Measurements from ENCODE around the gene AMER3. TPM values are rescaled to one million over a fixed set of nuclear protein-coding genes. Genes with fewer than 3 reads are reported as not detected.
"Not testable (repeated sequence)": the region's sequence is repeated elsewhere in the genome, so short reads cannot be mapped to it uniquely, and the experiment has no call there.

AMER3 gene, protein sequence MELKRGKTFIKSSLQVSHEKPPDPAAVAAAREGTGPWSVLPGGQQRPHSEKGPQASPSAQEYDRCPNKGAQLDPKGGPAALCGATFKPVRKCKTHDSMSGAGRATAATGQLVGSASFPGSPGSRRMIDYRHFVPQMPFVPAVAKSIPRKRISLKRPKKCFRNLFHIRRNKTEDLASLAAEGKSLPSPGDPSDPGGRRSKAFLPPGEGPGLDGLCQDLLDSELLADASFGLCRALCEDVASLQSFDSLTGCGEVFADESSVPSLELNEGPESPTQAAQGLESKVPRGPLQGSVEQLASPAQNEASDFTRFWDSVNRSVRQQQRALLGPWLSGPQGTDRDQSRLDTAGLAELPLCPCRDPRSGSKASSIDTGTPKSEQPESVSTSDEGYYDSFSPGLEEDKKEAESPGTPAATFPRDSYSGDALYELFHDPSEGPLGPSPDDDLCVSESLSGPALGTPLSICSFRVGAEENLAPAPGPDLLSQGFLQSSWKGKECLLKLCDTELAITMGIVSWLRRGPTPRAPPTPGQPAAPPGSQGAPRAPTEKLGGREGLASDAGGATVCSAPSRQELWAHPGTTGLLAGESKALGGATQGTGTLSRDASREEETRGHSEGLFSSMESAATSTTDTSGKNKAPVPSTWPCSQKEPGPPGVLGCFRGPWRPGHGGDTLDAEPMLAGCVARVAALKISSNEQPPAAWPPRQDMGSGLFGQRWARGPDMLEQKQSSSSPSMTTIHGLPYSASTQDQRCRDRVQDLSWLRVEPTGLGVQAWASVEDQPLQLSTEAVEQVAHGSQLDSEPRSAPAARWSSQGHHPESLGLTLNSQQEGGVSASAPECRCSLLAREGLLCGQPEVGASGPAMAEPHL
- 0.25 TPM for polyA plus RNA-seq (2013, experiment 1 of 2)
- polyA plus RNA-seq (2013, experiment 2 of 2): 0.13 TPM

GRCh38 chr2:130755256-130756052 lies at the start of gene AMER3:
Gene AMER3, plus strand, starts transcription at chr2:130755540. Its CDS starts 6,533 bp downstream, at chr2:130762073.
- 4% methylated on average over 43 of the region's 43 CpGs for WGBS
- Histone ChIP-seq H3K4me1 (ENCODE audit: insufficient read depth, low read length) (peaks cover 11% of the 10 kb centered on the region), H3K36me3 (ENCODE audit: insufficient read depth, low read length) (no peaks in the 10 kb centered on the region), H3K9ac (ENCODE audit: low read depth, low read length) (peak within 1 kb of the TSS; percentile 10; the same call in 1 of the 2 replicates), H3K27me3 (ENCODE audit: insufficient read depth, low read length) (peaks cover 47% of the 10 kb centered on the region), H3K9me3 (ENCODE audit: insufficient read depth, low read depth, low read length) (no peaks in the 10 kb centered on the region), H3K27ac (ENCODE audit: low read depth, low read length) (no peak within 1 kb of the TSS; the same call in 1 of the 2 replicates), H3K4me3 (ENCODE audit: low read length) (peak within 1 kb of the TSS; percentile 74)

GRCh38 chr2:130714795-130715194 lies 40.5 kb upstream of the AMER3 start:
- WGBS: no CpG with 5 or more reads among the region's 2 CpGs
- not testable (repeated sequence) for H3K4me1 ChIP-seq (ENCODE audit: insufficient read depth, low read length); H3K9ac ChIP-seq (ENCODE audit: low read depth, low read length); H3K27ac ChIP-seq (ENCODE audit: low read depth, low read length); H3K9me3 ChIP-seq (ENCODE audit: insufficient read depth, low read depth, low read length); H3K36me3 ChIP-seq (ENCODE audit: insufficient read depth, low read length); H3K4me3 ChIP-seq (ENCODE audit: low read length); H3K27me3 ChIP-seq (ENCODE audit: insufficient read depth, low read length)

DNA sequence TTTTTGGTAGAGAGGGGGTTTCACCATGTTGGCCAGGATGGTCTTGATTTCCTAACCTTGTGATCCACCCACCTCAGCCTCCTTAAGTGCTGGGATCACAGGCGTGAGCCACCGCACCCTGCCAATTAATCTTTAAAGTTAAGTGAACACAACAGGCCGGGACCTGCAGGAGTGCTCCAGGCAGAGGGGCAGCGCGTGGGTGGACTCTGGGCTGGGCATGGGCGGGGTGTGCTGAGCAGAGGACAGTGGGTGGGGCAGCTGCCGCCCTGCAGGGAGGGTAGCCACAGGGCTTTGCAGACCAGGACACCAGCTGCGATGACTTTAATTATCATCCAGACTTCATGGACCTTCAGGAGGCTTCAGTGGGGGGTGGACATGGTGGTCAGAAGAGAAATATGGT lies 35.3 kb upstream of the AMER3 start:
- 92% methylated on average over 8 of the region's 8 CpGs for WGBS
- H3K9me3 ChIP-seq (ENCODE audit: insufficient read depth, low read depth, low read length): no peaks in the 10 kb centered on the region
- no peaks in the 10 kb centered on the region for H3K27me3 ChIP-seq (ENCODE audit: insufficient read depth, low read length)
- no peak overlapping the region for H3K9ac ChIP-seq (ENCODE audit: low read depth, low read length)
- H3K4me3 ChIP-seq (ENCODE audit: low read length): no peak overlapping the region
- H3K27ac ChIP-seq (ENCODE audit: low read depth, low read length): no peak overlapping the region
- H3K36me3 ChIP-seq (ENCODE audit: insufficient read depth, low read length): no peaks in the 10 kb centered on the region
- H3K4me1 ChIP-seq (ENCODE audit: insufficient read depth, low read length): no peaks in the 10 kb centered on the region

DNA sequence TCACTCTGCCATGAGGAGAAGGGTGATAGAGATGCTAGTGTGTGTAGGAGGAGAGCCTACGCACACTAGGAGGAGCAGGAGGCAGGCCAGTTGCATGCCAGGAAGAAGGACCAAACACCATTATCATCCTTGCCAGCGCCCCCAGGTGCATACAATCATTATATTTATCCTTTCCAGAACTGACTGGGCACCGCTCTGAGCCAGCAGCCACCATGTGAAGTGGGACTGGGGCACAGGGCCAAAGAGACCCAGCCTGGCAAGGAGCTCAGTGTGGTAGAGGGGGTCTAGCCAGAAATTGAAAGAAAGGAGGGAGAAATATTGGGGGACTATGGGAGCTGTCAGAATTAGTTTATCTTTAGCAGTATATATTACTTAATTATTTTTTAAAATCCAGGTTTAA lies 34.8 kb upstream of the AMER3 start:
- no peaks in the 10 kb centered on the region for H3K27me3 ChIP-seq (ENCODE audit: insufficient read depth, low read length)
- no peak overlapping the region for H3K27ac ChIP-seq (ENCODE audit: low read depth, low read length)
- 88% methylated on average over 3 of the region's 3 CpGs for WGBS
- no peak overlapping the region for H3K9ac ChIP-seq (ENCODE audit: low read depth, low read length)
- no peak overlapping the region for H3K4me3 ChIP-seq (ENCODE audit: low read length)
- H3K9me3 ChIP-seq (ENCODE audit: insufficient read depth, low read depth, low read length): no peaks in the 10 kb centered on the region
- no peaks in the 10 kb centered on the region for H3K36me3 ChIP-seq (ENCODE audit: insufficient read depth, low read length)
- H3K4me1 ChIP-seq (ENCODE audit: insufficient read depth, low read length): no peaks in the 10 kb centered on the region

DNA sequence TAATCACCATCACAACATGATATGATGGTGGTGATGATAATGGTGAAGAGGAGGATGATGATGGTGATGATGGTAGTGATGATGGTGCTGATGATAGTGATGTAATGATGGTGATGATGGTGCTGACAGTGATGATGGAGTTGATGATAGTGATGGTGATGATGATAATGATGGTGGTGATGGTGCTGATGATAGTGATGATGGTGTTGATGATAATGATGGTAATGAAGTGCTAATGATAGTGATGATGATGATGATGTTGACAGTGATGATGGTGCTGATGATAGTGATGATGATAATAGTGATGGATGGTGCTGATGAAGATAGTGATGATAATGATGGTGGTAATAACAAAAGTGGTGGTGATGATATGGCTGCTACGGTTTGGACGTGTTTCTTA lies 30.9 kb upstream of the AMER3 start:
- WGBS: 86% methylated on average over 2 of the region's 2 CpGs
- Histone ChIP-seq H3K9me3 (ENCODE audit: insufficient read depth, low read depth, low read length) (no peaks in the 10 kb centered on the region), H3K4me1 (ENCODE audit: insufficient read depth, low read length) (no peaks in the 10 kb centered on the region), H3K27me3 (ENCODE audit: insufficient read depth, low read length) (peaks cover 19% of the 10 kb centered on the region), H3K9ac (ENCODE audit: low read depth, low read length) (no peak overlapping the region), H3K4me3 (ENCODE audit: low read length) (no peak overlapping the region), H3K36me3 (ENCODE audit: insufficient read depth, low read length) (no peaks in the 10 kb centered on the region), H3K27ac (ENCODE audit: low read depth, low read length) (no peak overlapping the region)

- H3K9me3 ChIP-seq (ENCODE audit: insufficient read depth, low read depth, low read length): no peaks in the 10 kb centered on the region
- no peaks in the 10 kb centered on the region for H3K36me3 ChIP-seq (ENCODE audit: insufficient read depth, low read length)
- H3K4me3 ChIP-seq (ENCODE audit: low read length): peak overlapping the region; percentile 66
- H3K9ac ChIP-seq (ENCODE audit: low read depth, low read length): 0 out of 2 replicates have a peak overlapping the region, but pooled peaks have one; percentile 21
- peaks cover 19% of the 10 kb centered on the region for H3K27me3 ChIP-seq (ENCODE audit: insufficient read depth, low read length)
- WGBS: 27% methylated on average over 20 of the region's 20 CpGs
- no peak overlapping the region for H3K27ac ChIP-seq (ENCODE audit: low read depth, low read length)
- H3K4me1 ChIP-seq (ENCODE audit: insufficient read depth, low read length): no peaks in the 10 kb centered on the region
Measured at GRCh38 chr2:130726614-130727180, 28.6 kb upstream of the AMER3 start.

GRCh38 chr2:130727286-130727924 lies 27.9 kb upstream of the AMER3 start:
- peaks cover 19% of the 10 kb centered on the region for H3K27me3 ChIP-seq (ENCODE audit: insufficient read depth, low read length)
- H3K9ac ChIP-seq (ENCODE audit: low read depth, low read length): peak overlapping the region; percentile 21; the same call in 1 of the 2 replicates
- H3K4me3 ChIP-seq (ENCODE audit: low read length): peak overlapping the region; percentile 66
- no peaks in the 10 kb centered on the region for H3K9me3 ChIP-seq (ENCODE audit: insufficient read depth, low read depth, low read length)
- WGBS: under 1% methylated on average over 48 of the region's 48 CpGs
- no peaks in the 10 kb centered on the region for H3K36me3 ChIP-seq (ENCODE audit: insufficient read depth, low read length)
- no peak overlapping the region; the same call in 1 of the 2 replicates for H3K27ac ChIP-seq (ENCODE audit: low read depth, low read length)
- no peaks in the 10 kb centered on the region for H3K4me1 ChIP-seq (ENCODE audit: insufficient read depth, low read length)

- Histone ChIP-seq H3K27ac (ENCODE audit: low read depth, low read length) (no peak overlapping the region), H3K9ac (ENCODE audit: low read depth, low read length) (peak overlapping the region; percentile 15; the same call in 1 of the 2 replicates), H3K9me3 (ENCODE audit: insufficient read depth, low read depth, low read length) (no peaks in the 10 kb centered on the region), H3K4me3 (ENCODE audit: low read length) (peak overlapping the region; percentile 66), H3K27me3 (ENCODE audit: insufficient read depth, low read length) (peaks cover 19% of the 10 kb centered on the region), H3K36me3 (ENCODE audit: insufficient read depth, low read length) (no peaks in the 10 kb centered on the region), H3K4me1 (ENCODE audit: insufficient read depth, low read length) (no peaks in the 10 kb centered on the region)
- 33% methylated on average over 12 of the region's 12 CpGs for WGBS
Measured at GRCh38 chr2:130728007-130728454, 27.3 kb upstream of the AMER3 start.

DNA sequence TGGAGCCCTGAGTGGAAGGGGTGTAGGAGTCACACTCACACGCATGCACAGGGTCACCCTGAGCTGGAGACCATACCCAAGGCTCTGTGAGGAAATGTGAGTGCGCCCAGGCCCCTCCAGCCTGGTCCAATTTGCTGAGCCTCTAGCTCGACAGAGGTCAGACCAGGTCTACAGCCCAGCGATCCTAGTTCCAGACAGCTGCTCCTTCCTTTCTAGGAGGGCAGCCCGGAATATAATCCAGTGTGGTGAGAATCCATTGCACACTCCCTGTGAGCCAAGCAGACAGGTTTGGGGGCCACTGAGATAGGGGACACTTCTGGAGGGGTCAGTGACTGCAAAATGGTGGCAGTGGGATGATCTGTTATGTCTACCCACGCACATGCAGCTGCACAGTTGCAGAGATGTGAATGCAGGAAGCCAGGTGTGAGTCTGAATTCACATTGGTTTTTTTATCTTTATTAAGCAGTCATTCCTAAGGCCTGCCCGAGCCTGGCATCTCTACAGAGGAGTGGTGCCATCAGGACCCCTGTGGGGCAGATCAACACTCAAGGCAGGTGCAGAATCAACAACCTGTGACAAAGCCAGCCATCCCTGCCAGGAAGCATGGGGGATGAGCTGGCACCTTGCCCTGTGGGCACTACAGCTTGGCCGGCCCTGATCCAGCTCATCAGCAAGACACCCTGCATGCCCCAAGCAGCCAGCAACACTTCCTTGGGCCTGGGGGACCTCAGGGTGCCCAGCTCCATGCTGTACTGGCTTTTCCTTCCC lies 26.6 kb upstream of the AMER3 start, which contains the start of gene GPR148:
Gene GPR148, plus strand, starts transcription at position 522 of the 768 bp plus-strand sequence. Its CDS starts 82 bp downstream, at position 604.
- 90% methylated on average over 8 of the region's 8 CpGs for WGBS
- Histone ChIP-seq H3K36me3 (ENCODE audit: insufficient read depth, low read length) (no peaks in the 10 kb centered on the region), H3K4me1 (ENCODE audit: insufficient read depth, low read length) (no peaks in the 10 kb centered on the region), H3K4me3 (ENCODE audit: low read length) (peak within 1 kb of the TSS; percentile 66), H3K9me3 (ENCODE audit: insufficient read depth, low read depth, low read length) (no peaks in the 10 kb centered on the region), H3K27ac (ENCODE audit: low read depth, low read length) (no peak within 1 kb of the TSS), H3K9ac (ENCODE audit: low read depth, low read length) (peak within 1 kb of the TSS; percentile 15; the same call in 1 of the 2 replicates), H3K27me3 (ENCODE audit: insufficient read depth, low read length) (peaks cover 19% of the 10 kb centered on the region)
